Esophagus squamous epithelium (tissue), 4 donors: ENCODE data around the gene RYR3.

ENCODE experiments used
- CTCF ChIP-seq, 6 experiments: fragments of 450-650 bp in 4 of 6; fragments of 200-600 bp in 2 of 6; sonication (generic) in 2 of 6; IDR thresholded peaks; one replicate each; pipeline ENCODE4 v1.5.1; 2016 to 2019; ENCODE audit warnings: antibody characterized with exemption in 6 of 6, mild to moderate bottlenecking in 4 of 6, moderate library complexity in 4 of 6
- POLR2A ChIP-seq, 4 donors: fragments of 450-650 bp; IDR thresholded peaks; one replicate each; pipeline ENCODE4 v1.6.1; 2017; ENCODE audit warnings: antibody characterized with exemption in 4 of 4, mild to moderate bottlenecking in 4 of 4, moderate library complexity in 3 of 4

- TF ChIP-seq CTCF (IDR thresholded peaks at IDR 0.05) = no peak
- no peak for TF ChIP-seq POLR2A (IDR thresholded peaks at IDR 0.05)
These were observed 113.3 kb downstream of the RYR3 start for GRCh38 chr15:33424025-33424424.
